HT-29 (cell line): ENCODE results near the gene RIGI. TPM values are rescaled to one million over a fixed set of nuclear protein-coding genes. Genes with fewer than 3 reads are reported as not detected.
A peak's percentile ranks its signal among the peaks of the same experiment; 100 is the strongest.
"Not testable (repeated sequence)": the region's sequence is repeated elsewhere in the genome, so short reads cannot be mapped to it uniquely, and the experiment has no call there.

Experiments
- DNase-seq: peaks from one replicate; pipeline ENCODE4 v3.0.0-alpha.2; 2015; ENCODE audit warnings: low spot score
- total RNA-seq: library from RNA; depleted of rRNA; stranded (reverse); fragments of >200 nt; shearing (Covaris generic); gene quantifications from 2 replicates; pipeline ENCODE4 v1.2.3, GENCODE V29; 2014; rRNA removed

RIGI gene
- total RNA-seq = 3.2 and 3.8 TPM in 2 replicates

GRCh38 chr9:32526041-32526706 is at the start of gene RIGI:
Gene RIGI (minus strand): TSS chr9:32526196. CDS start chr9:32526166, 30 bp downstream.
- peak; percentile 92 for DNase-seq

DNA sequence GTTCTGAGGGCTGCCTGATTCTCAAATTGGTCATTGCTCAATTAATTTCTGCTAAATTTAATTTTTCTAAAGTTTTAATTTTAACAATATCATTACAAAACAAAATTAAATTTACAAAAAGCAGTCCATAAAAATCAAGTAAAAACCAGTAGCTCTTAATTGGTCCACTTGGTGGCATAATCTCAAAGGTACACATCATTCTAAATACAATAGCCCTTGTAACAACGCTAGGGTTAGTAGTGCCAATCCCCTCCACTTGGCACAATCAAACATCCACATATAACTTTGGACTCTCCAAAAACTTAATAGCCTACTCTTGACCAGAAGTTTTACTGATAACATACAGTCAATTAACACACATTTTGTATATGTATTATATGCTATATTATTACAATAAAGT is 48.9 kb upstream of the RIGI start:
- no peak for DNase-seq

- no peak for DNase-seq
Observed at GRCh38 chr9:32573821-32574220, 47.8 kb upstream of the RIGI start.

DNA sequence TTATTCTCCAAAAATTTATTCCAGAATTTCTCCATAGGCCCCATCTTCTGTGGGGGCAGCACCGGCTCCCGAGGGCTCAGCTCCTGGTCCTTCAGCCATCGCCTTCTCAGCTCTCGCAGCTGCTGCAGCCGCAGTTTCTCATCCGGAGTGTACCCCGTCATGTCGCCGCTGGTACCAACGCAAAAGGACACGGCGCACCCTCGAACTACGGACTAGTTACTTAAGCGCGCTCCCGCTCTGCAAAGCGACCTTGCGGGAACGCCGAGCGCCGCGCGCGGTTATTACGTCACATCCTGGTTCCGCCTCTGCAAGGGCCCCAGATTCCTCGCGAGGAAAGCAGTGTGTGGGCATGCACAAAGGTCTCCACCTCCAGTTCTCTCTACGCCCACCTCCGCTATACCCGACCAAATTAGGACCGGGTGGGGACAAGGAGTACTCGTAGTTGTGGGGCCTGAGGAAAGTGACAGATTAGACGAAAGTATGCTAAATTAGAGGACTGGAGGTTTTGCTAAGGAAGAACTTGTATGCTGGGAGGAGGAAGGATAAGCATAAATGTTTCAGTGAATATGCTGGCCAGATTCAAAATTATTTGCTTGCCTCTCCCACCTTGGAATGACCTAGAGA is 47.0 kb upstream of the RIGI start, which contains the start of gene NDUFB6:
TSS of gene NDUFB6 (minus strand) at position 260 of the 624 bp plus-strand sequence. CDS start at position 161, 99 bp downstream.
- DNase-seq = peak; percentile 92

GRCh38 chr9:32571969-32572899 is 46.2 kb upstream of the RIGI start:
- DNase-seq = peak; percentile 92

GRCh38 chr9:32570262-32570661 is 44.3 kb upstream of the RIGI start:
- DNase-seq = no peak

GRCh38 chr9:32566770-32567169 is 40.8 kb upstream of the RIGI start:
- DNase-seq = no peak

GRCh38 chr9:32565967-32566366 is 40.0 kb upstream of the RIGI start:
- no peak for DNase-seq

GRCh38 chr9:32558408-32558934 is 32.5 kb upstream of the RIGI start:
- DNase-seq = no peak

DNA sequence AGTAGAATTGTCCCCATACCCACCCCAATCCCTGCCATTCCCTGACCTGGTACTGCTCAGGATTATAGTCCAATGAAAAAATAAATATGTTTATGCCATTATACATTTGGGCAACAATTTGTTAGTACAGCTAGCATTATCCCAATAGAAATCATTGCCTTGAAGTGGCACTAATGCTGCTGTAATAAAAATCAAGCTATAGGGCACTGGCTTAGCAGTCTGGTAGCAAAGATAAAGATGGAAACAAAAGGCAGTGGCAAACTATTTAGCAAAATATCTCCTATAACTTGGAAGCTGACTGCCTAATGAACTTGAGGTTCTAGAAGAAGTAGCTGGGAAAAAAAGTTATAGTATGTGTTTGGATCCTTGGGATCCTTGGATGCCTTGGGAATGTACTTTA is 28.6 kb upstream of the RIGI start:
- DNase-seq = no peak

DNA sequence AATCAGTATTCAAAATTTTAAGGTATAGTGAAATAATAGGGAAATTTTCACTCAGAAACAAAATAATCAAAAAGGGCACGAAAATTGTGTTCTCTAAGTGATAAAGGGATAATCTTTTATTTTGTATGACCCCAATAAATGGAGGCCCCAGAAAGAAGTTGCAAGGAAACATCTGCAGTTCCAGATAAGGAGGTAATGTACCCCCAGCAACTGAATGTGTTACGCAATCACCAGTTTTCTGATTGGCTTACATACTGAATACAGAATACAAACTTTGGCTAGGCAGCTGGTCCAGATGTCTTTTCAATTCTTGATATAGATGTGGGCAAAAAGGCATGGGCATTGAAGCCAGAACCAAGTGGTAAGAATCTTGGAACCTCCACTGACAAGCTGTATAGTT is 28.1 kb upstream of the RIGI start:
- no peak for DNase-seq

GRCh38 chr9:32552172-32552872 is 26.3 kb upstream of the RIGI start, which contains the start of the genes SMIM27 and TOPORS:
Gene SMIM27 (plus strand): TSS chr9:32552327. CDS start chr9:32552435, 108 bp downstream.
Gene TOPORS (minus strand): TSS chr9:32552586. CDS start chr9:32552436, 150 bp downstream.
- DNase-seq = peak; percentile 87

DNA sequence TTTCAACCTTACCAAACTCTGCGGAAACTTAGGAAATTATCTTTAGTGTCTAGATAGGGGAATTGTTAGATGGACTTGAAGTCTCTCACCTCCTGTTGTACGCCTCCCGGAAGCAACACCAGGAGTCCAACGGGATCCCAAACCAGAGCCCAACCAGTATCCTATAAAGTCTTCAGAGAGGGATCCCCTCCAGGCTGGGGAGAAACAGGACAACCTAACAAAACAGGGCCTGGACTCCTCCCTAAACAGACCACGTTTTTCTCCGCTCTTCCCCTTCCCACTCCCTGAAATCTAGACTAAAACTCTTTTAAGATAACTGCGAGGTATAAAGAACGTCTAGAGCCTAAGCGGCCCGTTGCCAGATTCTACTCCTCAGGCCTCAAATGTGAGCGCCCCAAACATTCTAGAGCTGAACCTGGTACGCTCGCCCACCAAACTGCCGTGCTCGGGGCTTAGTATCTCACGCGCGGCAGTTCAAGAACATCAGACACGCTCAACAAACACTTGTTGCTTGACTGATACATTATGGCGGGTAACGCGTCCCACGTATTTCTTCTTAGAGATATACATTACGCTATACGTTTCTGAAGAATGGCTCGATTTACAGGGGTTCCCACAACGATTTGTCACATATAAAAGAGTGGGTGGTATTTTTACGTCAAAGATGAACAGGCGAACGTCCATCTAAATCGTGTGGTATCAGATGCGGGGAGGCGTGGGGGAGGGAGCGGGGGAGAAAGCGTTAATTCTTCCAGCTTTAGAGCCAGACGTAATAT is 25.5 kb upstream of the RIGI start:
- no peak for DNase-seq

DNA sequence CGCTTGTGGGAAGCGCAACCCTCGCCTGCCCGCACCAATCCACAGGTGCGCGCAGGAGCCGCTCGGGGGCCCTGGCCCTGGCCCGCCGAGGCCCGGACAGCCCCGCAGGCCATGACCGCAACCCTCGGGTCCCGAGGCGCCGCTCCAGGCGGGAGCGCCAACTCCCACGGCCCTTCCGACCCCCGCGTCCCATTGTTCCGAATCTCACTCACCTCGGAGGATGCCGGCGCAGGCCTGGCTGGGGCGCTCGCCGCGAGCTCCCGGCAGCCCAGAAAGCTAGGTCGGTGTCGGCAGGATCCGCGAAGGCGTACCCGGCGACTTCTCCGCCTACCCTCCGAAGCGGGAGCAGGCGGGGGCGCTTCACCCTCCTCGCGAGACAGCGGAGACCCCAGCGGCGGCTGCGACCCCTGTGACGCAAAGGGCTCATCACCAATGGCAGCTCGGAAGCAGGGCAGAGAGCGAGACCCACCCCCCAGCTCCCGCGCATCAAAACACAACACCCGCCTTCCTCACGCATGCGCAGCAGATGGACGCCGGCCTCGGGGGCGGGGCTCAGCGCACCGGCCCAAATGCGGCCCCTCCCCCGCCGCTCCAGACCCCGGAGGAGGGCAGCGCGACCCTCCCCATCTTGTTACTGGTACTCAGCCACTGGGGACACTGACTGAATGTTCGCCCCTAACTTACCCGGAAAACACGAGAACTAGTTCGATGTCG is 24.7 kb upstream of the RIGI start:
- DNase-seq = peak; percentile 86

DNA sequence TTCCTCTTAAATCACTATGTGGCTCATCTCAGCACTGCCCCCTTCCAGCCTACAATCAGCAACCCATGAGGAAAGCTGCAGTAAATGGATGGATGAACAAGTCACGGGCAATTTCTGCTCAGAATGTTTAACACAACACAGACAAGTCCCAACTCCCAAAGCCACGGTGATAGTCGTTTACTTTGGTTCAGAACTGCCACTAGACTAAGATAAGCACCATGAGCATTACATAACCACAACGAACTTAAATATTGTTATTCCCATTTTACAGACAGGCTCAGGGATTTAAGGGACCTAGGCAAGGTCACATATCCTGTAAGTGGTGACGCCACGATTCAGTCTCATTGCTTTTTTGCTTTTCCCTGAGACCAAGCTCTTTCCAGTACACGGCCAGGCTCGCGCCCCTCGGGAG is 24.2 kb upstream of the RIGI start:
- DNase-seq = peak; percentile 28

DNA sequence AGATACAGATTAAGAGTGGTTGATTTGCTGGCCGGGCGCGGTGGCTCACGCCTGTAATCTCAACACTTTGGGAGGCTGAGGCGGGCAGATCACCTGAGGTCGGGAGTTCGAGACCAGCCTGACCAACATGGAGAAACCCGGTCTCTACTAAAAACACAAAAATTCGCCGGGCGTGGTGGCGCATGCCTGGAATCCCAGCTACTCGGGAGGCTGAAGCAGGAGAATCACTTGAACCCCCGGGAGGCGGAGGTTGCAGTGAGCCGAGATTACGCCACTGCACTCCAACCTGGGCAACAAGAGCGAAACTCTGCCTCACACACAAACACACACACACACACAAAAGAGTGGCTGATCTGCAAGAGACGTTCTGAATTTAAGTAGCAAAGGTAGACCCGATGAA is 22.2 kb upstream of the RIGI start:
- DNase-seq = not testable (repeated sequence)

DNA sequence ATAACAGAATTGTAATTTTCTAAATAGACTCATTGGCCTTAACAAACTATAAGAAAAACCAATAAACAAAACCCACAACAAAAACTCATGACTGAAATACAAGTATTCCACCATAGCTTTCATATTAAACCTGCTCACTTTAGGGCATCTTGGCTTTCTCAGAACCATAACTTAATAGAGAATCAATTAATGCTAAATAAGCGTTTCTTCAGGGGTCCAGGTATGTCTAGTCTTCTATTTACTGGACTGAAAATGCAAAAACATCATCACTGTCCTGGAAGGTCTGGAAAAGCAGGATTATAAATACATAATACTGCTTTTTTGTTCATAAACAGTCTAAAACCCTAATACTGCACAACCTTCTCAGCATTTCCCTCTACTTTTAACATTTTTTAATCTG is 19.9 kb upstream of the RIGI start:
- DNase-seq = no peak

- no peak for DNase-seq
Observed at GRCh38 chr9:32543047-32543446, 17.1 kb upstream of the RIGI start.

- no peak for DNase-seq
Observed at GRCh38 chr9:32533816-32534215, 7.8 kb upstream of the RIGI start.

DNA sequence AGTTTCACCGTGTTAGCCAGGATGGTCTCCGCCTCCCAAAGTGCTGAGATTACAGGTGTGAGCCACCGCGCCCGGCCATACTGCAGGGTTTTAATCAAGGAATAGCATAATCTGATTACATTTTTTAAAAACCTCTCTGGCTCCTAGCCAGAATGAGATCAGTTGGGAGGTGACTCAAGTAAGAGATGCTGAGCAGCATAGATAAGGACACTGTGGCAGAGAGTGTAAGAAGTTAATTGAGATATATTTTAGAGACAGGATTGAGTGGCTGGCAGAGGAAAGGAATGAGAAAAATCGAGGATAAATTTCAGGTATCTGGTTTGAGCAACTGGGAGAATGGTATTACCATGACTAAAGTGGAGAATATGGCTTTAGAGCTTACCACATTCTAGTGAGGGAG is 7.3 kb upstream of the RIGI start:
- DNase-seq = no peak
